H1 (cell line): ENCODE results near the gene DIAPH1. TPM values are rescaled to one million over a fixed set of nuclear protein-coding genes. Genes with fewer than 3 reads are reported as not detected.

Source experiments
- CTCF ChIA-PET: fragments of 300-600 bp; sonication (Branson Sonifier 250); formaldehyde crosslinking; loops from one replicate; lab custom pipeline; 2021; ENCODE audit not compliant: partially characterized antibody; lab: Charles Lee
- POLR2A ChIA-PET: fragments of 300-600 bp; sonication (Branson Sonifier 250); formaldehyde crosslinking; loops from one replicate; lab custom pipeline; 2021; ENCODE audit warnings: inconsistent platforms; ENCODE audit not compliant: partially characterized antibody; lab: Charles Lee
- DNase-seq, 2 experiments: peaks; one replicate each; pipeline versions ENCODE4 v3.0.0 to v3.0.0-alpha.2; 2010 to 2022; ENCODE audit warnings: low spot score in 2 of 2, low read depth in 1 of 2, mixed read lengths in 1 of 2
- FAIRE-seq: peaks from 2 replicates; lab custom pipeline; 2011; peaks lifted over from hg19 to GRCh38; lab: Jason Lieb, UNC
- H2AFZ ChIP-seq: 2 replicates; pipeline ENCODE4 v1.8.1; 2012; ENCODE audit warnings: low read length, inconsistent platforms
- H2AK5ac ChIP-seq: 2 replicates; pipeline ENCODE4 v1.6.1; 2013; ENCODE audit warnings: low read depth, low read length
- H2BK120ac ChIP-seq: replicated peaks from 2 replicates; pipeline ENCODE3; 2013; ENCODE audit warnings: low read depth, low read length, inconsistent platforms
- H2BK12ac ChIP-seq: 2 replicates; pipeline ENCODE4 v1.6.1; 2013; ENCODE audit warnings: low read depth, low read length
- H2BK15ac ChIP-seq: 2 replicates; pipeline ENCODE4 v1.6.1; 2013; ENCODE audit warnings: low read length
- H2BK20ac ChIP-seq: 2 replicates; pipeline ENCODE4 v1.6.1; 2013; ENCODE audit warnings: low read length
- H2BK5ac ChIP-seq: 2 replicates; pipeline ENCODE4 v1.6.1; 2013; ENCODE audit warnings: low read depth, low read length
- H3K14ac ChIP-seq: 2 replicates; pipeline ENCODE4 v1.6.1; 2013; ENCODE audit warnings: inconsistent platforms; ENCODE audit not compliant: insufficient read length
- H3K18ac ChIP-seq: 2 replicates; pipeline ENCODE4 v1.6.1; 2013; ENCODE audit warnings: low read length; ENCODE audit errors: extremely low read depth
- H3K23ac ChIP-seq: 2 replicates; pipeline ENCODE4 v1.6.1; 2013; ENCODE audit warnings: inconsistent platforms; ENCODE audit not compliant: insufficient read length
- H3K23me2 ChIP-seq: 2 replicates; pipeline ENCODE4 v1.6.1; 2013; ENCODE audit warnings: low read depth, low read length
- H3K27ac ChIP-seq: 2 replicates; pipeline ENCODE4 v1.6.1; 2011; ENCODE audit warnings: low read depth, low read length, inconsistent platforms
- H3K27me3 ChIP-seq, 4 experiments: replicated peaks in 1 of 4; 1 replicate in 1 of 4; 2 replicates in 3 of 4; pipeline versions ENCODE4 v1.6.1 to v1.8.1; 2011 to 2013; ENCODE audit warnings: low read length in 3 of 4, mild to moderate bottlenecking in 3 of 4, inconsistent platforms in 2 of 4, mixed read lengths in 2 of 4, moderate library complexity in 1 of 4; ENCODE audit not compliant: control insufficient read depth in 3 of 4, insufficient read depth in 3 of 4; ENCODE audit errors: extremely low read depth in 1 of 4
- H3K36me3 ChIP-seq, 4 experiments: 2 replicates each; pipeline versions ENCODE4 v1.6.1 to v1.8.1; 2011 to 2013; ENCODE audit warnings: mild to moderate bottlenecking in 4 of 4, low read length in 3 of 4, moderate library complexity in 2 of 4, control low read depth in 1 of 4, inconsistent platforms in 1 of 4; ENCODE audit not compliant: insufficient read depth in 4 of 4, control insufficient read depth in 2 of 4
- H3K4ac ChIP-seq: replicated peaks from 2 replicates; pipeline ENCODE3; 2013; ENCODE audit warnings: low read length, low read depth, mixed read lengths, inconsistent platforms; ENCODE audit not compliant: insufficient read length
- H3K4me1 ChIP-seq, 4 experiments: replicated peaks in 1 of 4; 1 replicate in 1 of 4; 2 replicates in 3 of 4; pipeline versions ENCODE4 v1.6.1 to v1.8.1; 2011 to 2013; ENCODE audit warnings: low read length in 3 of 4, inconsistent platforms in 2 of 4, mixed read lengths in 1 of 4; ENCODE audit not compliant: insufficient read depth in 4 of 4, control insufficient read depth in 3 of 4
- H3K4me2 ChIP-seq, 2 experiments: 2 replicates each; pipeline versions ENCODE4 v1.6.1 to v1.8.1; 2011 to 2013; ENCODE audit warnings: low read depth in 2 of 2, low read length in 2 of 2, control low read depth in 1 of 2, inconsistent platforms in 1 of 2, mild to moderate bottlenecking in 1 of 2; ENCODE audit not compliant: insufficient read depth in 1 of 2
- H3K4me3 ChIP-seq, 4 experiments: fragments of 200-600, 300-600 bp in 1 of 4; sonication (generic), shearing (Covaris generic), sonication (Bioruptor Twin) in 1 of 4; 2 replicates each; pipeline versions ENCODE4 v1.5.1 to v1.8.1; 2011 to 2016; ENCODE audit warnings: low read length in 4 of 4, low read depth in 3 of 4, control low read depth in 2 of 4, inconsistent platforms in 2 of 4, mild to moderate bottlenecking in 2 of 4, mixed read lengths in 1 of 4, moderate library complexity in 1 of 4; ENCODE audit not compliant: insufficient read depth in 2 of 4; ENCODE audit errors: extremely low read depth in 1 of 4
- H3K56ac ChIP-seq: replicated peaks from 2 replicates; pipeline ENCODE3; 2013; ENCODE audit warnings: low read depth, mild to moderate bottlenecking, mixed read lengths, low read length, inconsistent platforms; ENCODE audit not compliant: insufficient read length
- H3K79me1 ChIP-seq: 2 replicates; pipeline ENCODE4 v1.6.1; 2013; ENCODE audit warnings: low read depth, low read length, control low read depth
- H3K79me2 ChIP-seq, 2 experiments: 2 replicates each; pipeline versions ENCODE4 v1.6.1 to v1.8.1; 2012 to 2013; ENCODE audit warnings: low read length in 2 of 2, mild to moderate bottlenecking in 2 of 2, inconsistent platforms in 1 of 2; ENCODE audit not compliant: insufficient read depth in 2 of 2, control insufficient read depth in 1 of 2
- H3K9ac ChIP-seq, 4 experiments: replicated peaks in 1 of 4; 1 replicate in 1 of 4; 2 replicates in 3 of 4; pipeline versions ENCODE4 v1.6.1 to v1.8.1; 2011 to 2013; ENCODE audit warnings: low read depth in 3 of 4, low read length in 3 of 4, control low read depth in 2 of 4, mild to moderate bottlenecking in 2 of 4, moderate library complexity in 2 of 4, inconsistent platforms in 1 of 4; ENCODE audit errors: extremely low read depth in 1 of 4
- H3K9me3 ChIP-seq, 2 experiments: 2 replicates each; pipeline versions ENCODE4 v1.6.1 to v1.8.1; 2012 to 2013; ENCODE audit warnings: mild to moderate bottlenecking in 2 of 2, moderate library complexity in 2 of 2, control low read depth in 1 of 2, inconsistent platforms in 1 of 2, low read depth in 1 of 2, low read length in 1 of 2, mixed read lengths in 1 of 2; ENCODE audit not compliant: insufficient read depth in 2 of 2
- H4K20me1 ChIP-seq, 2 experiments: replicated peaks in 1 of 2; 2 replicates each; pipeline versions ENCODE3 to v1.8.1; 2011 to 2013; ENCODE audit warnings: inconsistent platforms in 2 of 2, low read length in 2 of 2, mild to moderate bottlenecking in 1 of 2; ENCODE audit not compliant: insufficient read depth in 2 of 2, control insufficient read depth in 1 of 2
- H4K5ac ChIP-seq: 2 replicates; pipeline ENCODE4 v1.6.1; 2013; ENCODE audit warnings: low read length, low read depth, mixed read lengths, inconsistent platforms; ENCODE audit not compliant: insufficient read length
- H4K8ac ChIP-seq: 2 replicates; pipeline ENCODE4 v1.8.0; 2013; ENCODE audit warnings: mild to moderate bottlenecking, moderate library complexity, low read length, inconsistent platforms; ENCODE audit not compliant: insufficient read depth; ENCODE audit errors: extremely low read depth
- H4K91ac ChIP-seq: replicated peaks from 2 replicates; pipeline ENCODE3; 2013; ENCODE audit warnings: low read length, mixed read lengths, inconsistent platforms; ENCODE audit not compliant: insufficient read length
- CEBPB ChIP-seq: IDR thresholded peaks from 2 replicates; pipeline ENCODE4 v1.6.1; 2012; ENCODE audit warnings: low read depth, low read length
- CTBP2 ChIP-seq: IDR thresholded peaks from 2 replicates; pipeline ENCODE4 v1.7.0; 2011; ENCODE audit warnings: borderline replicate concordance, mild to moderate bottlenecking, moderate library complexity, mixed read lengths, low read length; ENCODE audit not compliant: insufficient read depth, insufficient read length
- EZH2 ChIP-seq: fragments of 200-600 bp; sonication (generic); IDR thresholded peaks from 2 replicates; pipeline ENCODE4 v1.7.1; 2012; ENCODE audit warnings: low read depth, mild to moderate bottlenecking, moderate library complexity, low read length, inconsistent platforms; ENCODE audit not compliant: severe bottlenecking
- HDAC6 ChIP-seq: IDR thresholded peaks from one replicate; pipeline ENCODE4 v1.7.1; 2012; ENCODE audit warnings: low read depth, mild to moderate bottlenecking, inconsistent platforms, low read length, moderate library complexity
- JUN ChIP-seq: IDR thresholded peaks from 2 replicates; pipeline ENCODE4 v1.6.1; 2011; ENCODE audit warnings: low read depth, mild to moderate bottlenecking, improper control_type of control experiment, low read length
- JUND ChIP-seq: IDR thresholded peaks from 2 replicates; pipeline ENCODE4 v1.6.1; 2011; ENCODE audit warnings: mild to moderate bottlenecking, improper control_type of control experiment, low read length
- KDM1A ChIP-seq: fragments of 200-600, 300-600 bp; sonication (generic); IDR thresholded peaks from 2 replicates; pipeline ENCODE4 v1.7.1; 2016; ENCODE audit warnings: mild to moderate bottlenecking, low read length, borderline replicate concordance
- KDM5A ChIP-seq: fragments of 200-600 bp; IDR thresholded peaks from 2 replicates; pipeline ENCODE4 v1.7.1; 2012; ENCODE audit warnings: mild to moderate bottlenecking, low read length, inconsistent platforms, mixed read lengths
- POU5F1 ChIP-seq: IDR thresholded peaks from 2 replicates; pipeline ENCODE4 v1.6.1; 2011; ENCODE audit warnings: low read depth, mild to moderate bottlenecking, low read length, moderate library complexity
- RXRA ChIP-seq: IDR thresholded peaks from 2 replicates; pipeline ENCODE4 v1.6.1; 2011; ENCODE audit warnings: low read depth, mild to moderate bottlenecking, low read length, moderate library complexity; ENCODE audit not compliant: insufficient read depth
- SAP30 ChIP-seq: fragments of 300-600 bp; sonication (generic); IDR thresholded peaks from 2 replicates; pipeline ENCODE4 v1.7.1; 2012; ENCODE audit warnings: low read length, moderate library complexity, mild to moderate bottlenecking, inconsistent platforms; ENCODE audit not compliant: insufficient read depth, insufficient replicate concordance
- SUZ12 ChIP-seq: fragments of 200-600 bp; sonication (generic); IDR thresholded peaks from 2 replicates; pipeline ENCODE4 v1.6.1; 2012; ENCODE audit warnings: mild to moderate bottlenecking, inconsistent platforms, low read length, moderate library complexity, mixed read lengths
- TAF7 ChIP-seq: optimal IDR thresholded peaks from 2 replicates; pipeline ENCODE3; 2011; ENCODE audit warnings: low read depth, mild to moderate bottlenecking, inconsistent platforms, low read length, moderate library complexity, borderline replicate concordance
- TBP ChIP-seq: IDR thresholded peaks from 2 replicates; pipeline ENCODE4 v1.6.1; 2011; ENCODE audit warnings: low read depth, low read length, improper control_type of control experiment
- WGBS, 2 experiments: shearing (Covaris generic) in 1 of 2; methylation state at CpG; one replicate each; pipeline versions ENCODE4 v1.1.6 to v1.1.7; 2013 to 2015; ENCODE audit warnings: low lambda C conversion rate in 2 of 2, mixed read lengths in 2 of 2, inconsistent platforms in 1 of 2, low coverage in 1 of 2, missing lambda C conversion rate in 1 of 2; ENCODE audit not compliant: insufficient replicate concordance in 2 of 2, insufficient coverage in 1 of 2, insufficient read length in 1 of 2; ENCODE audit errors: extremely low coverage in 1 of 2, missing lambda C conversion rate in 1 of 2; 5-methylcytosine and 5-hydroxymethylcytosine counted together
- polyA plus RNA-seq, 7 experiments: library from polyadenylated mRNA; depleted of rRNA in 3 of 7; stranded (reverse) in 5 of 7; unstranded in 2 of 7; fragments of >200 nt in 5 of 7; fragments of 200-250 nt in 2 of 7; gene quantifications; 1 replicate in 5 of 7; 2 replicates in 1 of 7; 4 replicates in 1 of 7; pipeline versions ENCODE4 v1.2.1 to v1.2.3, GENCODE V29; 2011 to 2013; ENCODE audit warnings: missing spikeins in 2 of 7, mixed read lengths in 2 of 7
- total RNA-seq: library from RNA; stranded (reverse); fragmentation: NEBNext Ultra II Directional; extraction: Animal tissue kit (Norgen Biotek cat#: 25700); gene quantifications from 2 replicates; pipeline ENCODE4 v1.2.1, GENCODE V29; 2021

Gene DIAPH1
- total and polyA plus RNA-seq, 2 of the 8 experiments (the other 6 are each of a cell fraction or from before 2014, with no cell fraction given): 61.2 to 114 TPM

GRCh38 chr5:141510160-141510559, 108.6 kb downstream of the DIAPH1 start:
- H2BK120ac ChIP-seq: no peak overlapping the region
- no peak overlapping the region for H3K23ac ChIP-seq
- no peak overlapping the region for H4K8ac ChIP-seq
- H4K20me1 ChIP-seq: no peaks in the 10 kb centered on the region
- no peak overlapping the region for H2BK15ac ChIP-seq
- no peak overlapping the region for H2BK5ac ChIP-seq
- no peak overlapping the region for H4K91ac ChIP-seq
- ChIA-PET POLR2A (interaction anchor here (0.6 to 2.2 kb wide), 5 partner anchors 18 to 195 kb away, joined by 3 to 17 read pairs (median 4); partner anchors contain the start of genes PCDHGA11 and PCDHGB7), CTCF (interaction anchor here (0.6 to 50.9 kb wide), 28 partner anchors 13 to 387 kb away, joined by 3 to 1236 read pairs (median 4); partner anchors contain the start of genes PCDHB11, PCDHB13, PCDHB15 and PCDHB7)
- no peaks in the 10 kb centered on the region for H3K79me2 ChIP-seq
- H3K4me1 ChIP-seq: peaks cover 7 to 31% (median 18%) of the 10 kb centered on the region in 4 experiments
- H3K27ac ChIP-seq: no peak overlapping the region
- WGBS, 2 experiments: 92% methylated on average over 9 of the region's 9 CpGs; no CpG with 5 or more reads in 1 of the 2 experiments
- H3K18ac ChIP-seq: no peak overlapping the region
- H3K4me2 ChIP-seq: no peak overlapping the region; a peak in 1 of 4 replicates
- no peak overlapping the region for H3K4ac ChIP-seq
- DNase-seq: no peak
- no peak overlapping the region; the same call in 1 of the 2 replicates for H2BK12ac ChIP-seq
- H4K5ac ChIP-seq: no peak overlapping the region
- H3K9me3 ChIP-seq: no peaks in the 10 kb centered on the region
- H3K27me3 ChIP-seq: no peaks in the 10 kb centered on the region
- no peak for FAIRE-seq
- H3K14ac ChIP-seq: no peak overlapping the region
- no peak overlapping the region for H3K56ac ChIP-seq
- H3K79me1 ChIP-seq: no peaks in the 10 kb centered on the region
- peaks cover 15% of the 10 kb centered on the region for H3K23me2 ChIP-seq
- H3K9ac ChIP-seq: no peak overlapping the region
- no peak overlapping the region for H3K4me3 ChIP-seq
- no peak overlapping the region for H2AK5ac ChIP-seq
- H3K36me3 ChIP-seq: peaks cover 0 to 9% (median 3%) of the 10 kb centered on the region in 4 experiments; a peak in 3 of 8 replicates
- H2AFZ ChIP-seq: no peak overlapping the region
- no peak overlapping the region for H2BK20ac ChIP-seq
- TF ChIP-seq JUN (no peak), TAF7 (no peak), CEBPB (no peak), CTBP2 (no peak), KDM1A (no peak), TBP (no peak), SUZ12 (no peak), JUND (no peak), RXRA (no peak), KDM5A (no peak), POU5F1 (no peak), SAP30 (no peak), HDAC6 (no peak), EZH2 (no peak)
